Subcutaneous abdominal adipose tissue (tissue), 5 donors: ENCODE measurements around the gene TAOK2.
"Not testable (repeated sequence)": the region's sequence is repeated elsewhere in the genome, so short reads cannot be mapped to it uniquely, and the experiment has no call there.

Experiments used
- H3K27ac ChIP-seq: one replicate; pipeline ENCODE4 v1.7.0; 2013; ENCODE audit warnings: low read depth, mild to moderate bottlenecking, inconsistent platforms, low read length, moderate library complexity
- H3K27me3 ChIP-seq, 5 donors: one replicate each; pipeline ENCODE4 v1.7.0; 2013; ENCODE audit warnings: low read length in 5 of 5, inconsistent platforms in 1 of 5; ENCODE audit not compliant: control insufficient read depth in 5 of 5, insufficient read depth in 4 of 5
- H3K36me3 ChIP-seq, 5 donors: one replicate each; pipeline ENCODE4 v1.7.0; 2013; ENCODE audit warnings: low read length in 5 of 5; ENCODE audit not compliant: control insufficient read depth in 5 of 5, insufficient read depth in 5 of 5
- H3K4me1 ChIP-seq, 5 donors: one replicate each; pipeline ENCODE4 v1.7.0; 2013; ENCODE audit warnings: low read length in 5 of 5, mild to moderate bottlenecking in 3 of 5, moderate library complexity in 1 of 5; ENCODE audit not compliant: control insufficient read depth in 5 of 5, insufficient read depth in 5 of 5
- H3K4me3 ChIP-seq, 5 donors: one replicate each; pipeline ENCODE4 v1.7.0; 2013; ENCODE audit warnings: low read length in 5 of 5, low read depth in 1 of 5
- H3K9ac ChIP-seq, 5 donors: one replicate each; pipeline ENCODE4 v1.7.0; 2013; ENCODE audit warnings: low read length in 5 of 5, mild to moderate bottlenecking in 4 of 5, moderate library complexity in 3 of 5
- H3K9me3 ChIP-seq, 5 donors: one replicate each; pipeline ENCODE4 v1.7.0; 2013; ENCODE audit warnings: low read length in 5 of 5; ENCODE audit not compliant: control insufficient read depth in 5 of 5
- donor health status: healthy.
- donor health status: healthy.
- donor health status: healthy.
- donor health status: healthy.
- donor health status: healthy.

The TAOK2 gene

GRCh38 chr16:30009990-30010843 lies 36.5 kb downstream of the TAOK2 start:
- no peak overlapping the region for H3K27ac ChIP-seq
- H3K36me3 ChIP-seq = no peaks in the 10 kb centered on the region
- H3K9me3 ChIP-seq = no peaks in the 10 kb centered on the region
- H3K4me3 ChIP-seq = no peak overlapping the region
- peaks cover 24 to 37% (median 35%) of the 10 kb centered on the region in 5 donors for H3K27me3 ChIP-seq
- H3K9ac ChIP-seq = no peak overlapping the region
- peaks cover 0 to 15% (median 13%) of the 10 kb centered on the region in 5 donors for H3K4me1 ChIP-seq

GRCh38 chr16:30010844-30011713 lies 37.4 kb downstream of the TAOK2 start, which contains the start of gene DOC2A:
TSS of gene DOC2A (minus strand) at chr16:30011027. CDS start at chr16:30010222, 805 bp downstream.
- Histone ChIP-seq H3K9me3 (no peaks in the 10 kb centered on the region), H3K4me1 (peaks cover 0 to 12% (median 10%) of the 10 kb centered on the region in 5 donors), H3K4me3 (peak within 1 kb of the TSS in 3 of 5 donors; percentile 29 to 49 (median 34)), H3K9ac (no peak within 1 kb of the TSS), H3K36me3 (no peaks in the 10 kb centered on the region), H3K27me3 (peaks cover 24 to 37% (median 35%) of the 10 kb centered on the region in 5 donors), H3K27ac (no peak within 1 kb of the TSS)

GRCh38 chr16:30011714-30012504 lies 38.2 kb downstream of the TAOK2 start:
- H3K27ac ChIP-seq = no peak overlapping the region
- peaks cover 0 to 12% (median 10%) of the 10 kb centered on the region in 5 donors for H3K4me1 ChIP-seq
- no peaks in the 10 kb centered on the region for H3K36me3 ChIP-seq
- H3K9me3 ChIP-seq = no peaks in the 10 kb centered on the region
- peaks cover 29 to 37% (median 35%) of the 10 kb centered on the region in 5 donors for H3K27me3 ChIP-seq
- no peak overlapping the region for H3K9ac ChIP-seq
- no peak overlapping the region for H3K4me3 ChIP-seq

GRCh38 chr16:30012598-30012997 lies 38.9 kb downstream of the TAOK2 start:
- not testable (repeated sequence) for H3K9ac ChIP-seq, H3K4me3 ChIP-seq
- peaks cover 0 to 12% (median 10%) of the 10 kb centered on the region in 5 donors for H3K4me1 ChIP-seq

GRCh38 chr16:30015450-30015849 lies 41.8 kb downstream of the TAOK2 start:
- H3K9me3 ChIP-seq, H3K27ac ChIP-seq, H3K4me1 ChIP-seq, H3K36me3 ChIP-seq, H3K9ac ChIP-seq, H3K4me3 ChIP-seq: not testable (repeated sequence)
- H3K27me3 ChIP-seq = peaks cover 11 to 16% (median 12%) of the 10 kb centered on the region in 5 donors

More at GRCh38 chr16:30012598-30012997, 38.9 kb downstream of the TAOK2 start:
- H3K27ac ChIP-seq, H3K9me3 ChIP-seq, H3K36me3 ChIP-seq: not testable (repeated sequence)
- H3K27me3 ChIP-seq = peaks cover 28 to 33% (median 32%) of the 10 kb centered on the region in 5 donors

GRCh38 chr16:30016555-30017276 lies 43.0 kb downstream of the TAOK2 start:
- H3K36me3 ChIP-seq = no peaks in the 10 kb centered on the region
- H3K9me3 ChIP-seq = no peaks in the 10 kb centered on the region
- H3K27ac ChIP-seq = no peak overlapping the region
- no peak overlapping the region for H3K9ac ChIP-seq
- peaks cover 0 to 8% (median 7%) of the 10 kb centered on the region in 5 donors for H3K4me1 ChIP-seq
- peaks cover 6 to 10% (median 7%) of the 10 kb centered on the region in 5 donors for H3K27me3 ChIP-seq
- H3K4me3 ChIP-seq = no peak overlapping the region

GRCh38 chr16:30017277-30017656 lies 43.6 kb downstream of the TAOK2 start:
- H3K27ac ChIP-seq = no peak overlapping the region
- no peak overlapping the region for H3K9ac ChIP-seq
- H3K4me1 ChIP-seq = peaks cover 0 to 10% (median 8%) of the 10 kb centered on the region in 5 donors
- no peak overlapping the region for H3K4me3 ChIP-seq
- no peaks in the 10 kb centered on the region for H3K36me3 ChIP-seq
- H3K9me3 ChIP-seq = no peaks in the 10 kb centered on the region
- H3K27me3 ChIP-seq = peaks cover under 1 to 5% (median 3%) of the 10 kb centered on the region in 5 donors

GRCh38 chr16:30017937-30018336 lies 44.3 kb downstream of the TAOK2 start:
- not testable (repeated sequence) for H3K36me3 ChIP-seq, H3K9ac ChIP-seq, H3K4me1 ChIP-seq, H3K27me3 ChIP-seq, H3K4me3 ChIP-seq, H3K9me3 ChIP-seq, H3K27ac ChIP-seq

GRCh38 chr16:30018731-30019158 lies 45.1 kb downstream of the TAOK2 start:
- no peaks in the 10 kb centered on the region for H3K36me3 ChIP-seq
- H3K4me1 ChIP-seq = peaks cover 0 to 10% (median 8%) of the 10 kb centered on the region in 5 donors
- H3K9ac ChIP-seq = no peak overlapping the region
- H3K27ac ChIP-seq = no peak overlapping the region
- H3K4me3 ChIP-seq = no peak overlapping the region
- no peaks in the 10 kb centered on the region for H3K9me3 ChIP-seq
- peaks cover 0 to 5% (median 0%) of the 10 kb centered on the region in 5 donors for H3K27me3 ChIP-seq
